ENCODE data around the gene IHH.

The IHH gene

GRCh38 chr2:219019436-219019835, 41.3 kb downstream of the IHH start:
- no peak for DNase-seq (ENCODE audit: low spot score)

GRCh38 chr2:219018726-219019125, 42.0 kb downstream of the IHH start:
- no peak for DNase-seq (ENCODE audit: low spot score)

- DNase-seq (ENCODE audit: low spot score) = no peak
These were observed 42.4 kb downstream of the IHH start for GRCh38 chr2:219018286-219018685.

GRCh38 chr2:219017201-219017931, 43.4 kb downstream of the IHH start:
- DNase-seq (ENCODE audit: low spot score) = no peak

GRCh38 chr2:219016721-219017120, 44.0 kb downstream of the IHH start:
- no peak for DNase-seq (ENCODE audit: low spot score)

GRCh38 chr2:219010873-219011272, 49.8 kb downstream of the IHH start:
- DNase-seq (ENCODE audit: low spot score) = no peak

- peak; percentile 73 for DNase-seq (ENCODE audit: low spot score)
These were observed 50.5 kb downstream of the IHH start for GRCh38 chr2:219010162-219010756.

GRCh38 chr2:219009294-219009693, 51.4 kb downstream of the IHH start:
- DNase-seq (ENCODE audit: low spot score) = no peak

Measured in iPS-NIHi11 (cell line).